GM13976 (cell line): ENCODE measurements around the gene SLC2A8.

Source experiments
- DNase-seq: peaks from one replicate; pipeline ENCODE4 v3.0.0; 2012; ENCODE audit warnings: low spot score
- in situ Hi-C: fragments of 300-500 bp; cut with MboI; formaldehyde crosslinking; loops from one replicate; pipeline ENCODE4 v1.12.0; 2022; ENCODE audit warnings: low sequenced_read_pairs, mixed read lengths, inconsistent platforms; ENCODE audit not compliant: unreplicated experiment
- TF ChIP-seq, protein P1 (sequence below): IDR thresholded peaks from 2 replicates; pipeline ENCODE4 v1.5.1; 2012; ENCODE audit warnings: borderline replicate concordance, mild to moderate bottlenecking; ENCODE audit not compliant: insufficient read depth; ENCODE audit errors: extremely low read depth, missing control alignments, control extremely low read depth

Gene SLC2A8

DNA sequence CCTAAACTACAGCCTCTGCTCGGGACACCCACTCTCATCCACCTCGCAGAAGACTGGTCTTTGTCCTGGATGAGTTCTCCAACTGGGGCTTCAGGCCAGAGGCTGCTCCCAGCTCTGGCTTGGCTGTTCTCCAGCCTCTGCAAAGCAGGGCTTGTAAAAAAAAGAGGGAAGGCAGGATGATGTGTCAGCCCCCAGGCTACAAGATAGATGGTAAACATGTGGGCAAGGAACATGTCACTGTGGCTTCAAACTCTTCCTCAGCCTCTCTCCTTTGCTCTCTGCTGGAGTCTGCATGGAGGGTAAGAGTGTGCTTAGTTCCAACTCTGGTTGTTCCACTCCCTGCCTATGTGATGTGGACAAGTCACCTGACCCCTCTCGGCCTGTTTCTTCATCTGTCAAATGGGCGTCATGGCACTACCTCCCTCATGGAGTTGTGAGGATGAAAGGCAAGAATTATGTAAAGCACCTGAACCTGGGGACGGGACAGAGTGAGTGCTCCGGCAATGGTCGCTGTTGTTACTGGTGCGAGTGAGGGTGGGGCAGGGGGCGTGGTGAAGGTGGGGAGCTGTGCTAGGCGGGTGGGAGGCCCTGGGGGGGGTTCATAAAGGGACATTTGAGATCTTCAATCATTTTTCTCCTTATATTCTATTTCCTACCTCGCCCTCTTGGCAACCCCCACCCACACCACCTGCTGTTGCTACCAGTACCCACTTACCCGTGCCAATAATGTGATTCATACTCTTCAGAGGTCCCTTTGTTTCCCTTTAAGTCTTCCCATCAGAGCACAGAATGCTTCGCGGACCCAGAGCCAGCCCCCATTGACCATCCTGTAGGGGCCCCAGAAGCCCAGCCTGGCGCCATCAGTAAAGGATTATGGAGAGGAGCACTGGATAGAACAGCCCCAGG, 20.4 kb downstream of the SLC2A8 start:
- in situ Hi-C loops = loop anchor here (25.0 kb wide), 1 partner anchor 480 kb away; no protein-coding TSS in a partner anchor
- TF ChIP-seq, protein P1, sequence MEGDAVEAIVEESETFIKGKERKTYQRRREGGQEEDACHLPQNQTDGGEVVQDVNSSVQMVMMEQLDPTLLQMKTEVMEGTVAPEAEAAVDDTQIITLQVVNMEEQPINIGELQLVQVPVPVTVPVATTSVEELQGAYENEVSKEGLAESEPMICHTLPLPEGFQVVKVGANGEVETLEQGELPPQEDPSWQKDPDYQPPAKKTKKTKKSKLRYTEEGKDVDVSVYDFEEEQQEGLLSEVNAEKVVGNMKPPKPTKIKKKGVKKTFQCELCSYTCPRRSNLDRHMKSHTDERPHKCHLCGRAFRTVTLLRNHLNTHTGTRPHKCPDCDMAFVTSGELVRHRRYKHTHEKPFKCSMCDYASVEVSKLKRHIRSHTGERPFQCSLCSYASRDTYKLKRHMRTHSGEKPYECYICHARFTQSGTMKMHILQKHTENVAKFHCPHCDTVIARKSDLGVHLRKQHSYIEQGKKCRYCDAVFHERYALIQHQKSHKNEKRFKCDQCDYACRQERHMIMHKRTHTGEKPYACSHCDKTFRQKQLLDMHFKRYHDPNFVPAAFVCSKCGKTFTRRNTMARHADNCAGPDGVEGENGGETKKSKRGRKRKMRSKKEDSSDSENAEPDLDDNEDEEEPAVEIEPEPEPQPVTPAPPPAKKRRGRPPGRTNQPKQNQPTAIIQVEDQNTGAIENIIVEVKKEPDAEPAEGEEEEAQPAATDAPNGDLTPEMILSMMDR = no peak
- no peak for DNase-seq

DNA sequence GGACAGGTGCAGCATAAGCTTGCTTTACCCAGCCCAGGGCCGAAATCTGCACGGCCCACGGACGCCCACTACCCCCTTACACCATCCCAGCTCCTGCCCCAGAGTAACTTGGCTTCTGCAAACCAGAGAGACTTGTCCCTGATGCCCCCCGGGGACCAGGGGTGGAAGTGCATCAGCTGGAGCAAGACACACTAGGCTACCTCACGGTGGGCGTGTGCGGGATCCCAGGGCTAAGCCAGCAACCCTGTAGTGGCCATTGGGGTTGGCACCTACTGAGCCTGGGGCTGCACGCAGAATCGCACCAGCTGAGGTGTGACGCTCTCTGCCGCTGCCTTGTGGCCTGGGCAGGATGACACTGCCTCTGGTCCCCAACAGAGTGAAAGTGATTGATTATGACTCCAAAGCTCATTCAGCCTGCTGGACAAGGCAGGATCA, 21.1 kb downstream of the SLC2A8 start:
- in situ Hi-C loops = loop anchor here (25.0 kb wide), 1 partner anchor 481 kb away; no protein-coding TSS in a partner anchor
- TF ChIP-seq, protein P1 = no peak
- DNase-seq = peak; percentile 50

DNA sequence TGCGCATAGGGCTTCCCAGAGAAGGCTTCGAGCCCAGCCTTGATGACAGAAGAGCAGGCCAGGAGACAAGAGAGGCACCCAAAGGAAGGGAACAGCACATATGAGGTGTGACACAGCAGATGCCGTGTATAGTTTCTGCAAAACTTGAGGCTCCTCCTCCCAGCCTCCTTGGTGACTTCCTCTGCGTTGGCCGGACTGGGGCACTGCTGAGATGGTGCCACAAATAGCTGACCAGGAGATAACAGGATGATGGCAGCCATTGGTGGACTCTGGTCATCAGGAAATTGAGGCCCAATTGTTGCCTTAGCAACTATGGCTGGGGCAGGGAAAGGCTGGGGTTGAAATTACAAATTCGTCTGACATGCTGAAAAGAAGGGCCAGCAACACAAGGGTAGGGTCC, 22.4 kb downstream of the SLC2A8 start:
- in situ Hi-C loops = loop anchor here (25.0 kb wide), 1 partner anchor 482 kb away; no protein-coding TSS in a partner anchor
- no peak for DNase-seq
- TF ChIP-seq, protein P1 = no peak

DNA sequence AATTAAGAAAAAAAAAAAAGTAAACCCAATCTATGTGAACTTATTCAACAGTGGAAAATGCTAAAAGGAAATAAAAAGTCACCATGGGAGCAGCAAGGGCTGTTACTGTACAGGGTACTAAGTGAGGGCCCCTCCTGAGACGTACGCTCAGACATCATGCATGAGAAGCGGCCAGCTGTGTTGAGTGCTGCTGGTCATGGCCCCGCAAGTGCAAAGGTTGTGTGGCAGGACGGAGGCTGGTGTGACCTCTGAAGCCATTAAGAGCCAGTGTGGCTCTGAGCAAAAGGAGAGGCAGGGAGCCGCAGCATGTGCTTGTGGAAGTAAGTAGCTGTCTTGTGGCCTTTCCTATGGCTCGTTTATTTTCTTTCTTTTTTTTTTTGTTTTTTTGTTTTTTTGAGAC, 24.1 kb downstream of the SLC2A8 start:
- DNase-seq = no peak
- in situ Hi-C loops = loop anchor here (25.0 kb wide), 1 partner anchor 484 kb away; no protein-coding TSS in a partner anchor
- TF ChIP-seq, protein P1 = no peak

DNA sequence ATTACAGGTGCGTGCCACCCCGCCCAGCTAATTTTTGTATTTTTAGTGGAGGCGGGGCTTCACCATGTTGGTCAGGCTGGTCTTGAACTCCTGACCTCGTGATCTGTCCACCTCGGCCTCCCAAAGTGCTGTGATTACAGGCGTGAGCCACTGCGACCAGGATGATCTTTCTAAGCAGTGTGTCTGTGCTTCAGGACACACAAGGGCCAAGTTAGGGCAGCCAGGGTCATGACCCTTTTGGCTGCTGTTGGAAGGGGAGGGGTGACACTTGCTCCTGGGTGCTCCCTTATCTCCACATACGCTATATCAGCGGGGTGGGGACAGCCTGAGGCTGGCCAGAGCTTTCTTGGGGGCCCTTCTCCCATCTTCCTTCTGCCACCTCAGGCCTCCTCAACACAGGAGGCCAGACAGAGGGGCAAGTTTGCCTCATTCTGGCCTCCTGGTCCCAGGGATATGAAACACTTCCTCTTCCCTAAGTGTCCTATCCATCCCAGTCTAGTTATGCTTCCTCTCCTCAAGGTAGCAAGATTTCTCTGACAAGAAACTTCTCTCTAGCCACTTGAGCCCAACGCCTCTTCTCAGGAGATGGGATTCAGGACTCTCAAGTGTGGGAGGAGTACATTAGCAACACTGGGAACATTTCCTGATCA, 25.3 kb downstream of the SLC2A8 start:
- in situ Hi-C loops = loop anchor here (25.0 kb wide), 1 partner anchor 485 kb away; no protein-coding TSS in a partner anchor

DNA sequence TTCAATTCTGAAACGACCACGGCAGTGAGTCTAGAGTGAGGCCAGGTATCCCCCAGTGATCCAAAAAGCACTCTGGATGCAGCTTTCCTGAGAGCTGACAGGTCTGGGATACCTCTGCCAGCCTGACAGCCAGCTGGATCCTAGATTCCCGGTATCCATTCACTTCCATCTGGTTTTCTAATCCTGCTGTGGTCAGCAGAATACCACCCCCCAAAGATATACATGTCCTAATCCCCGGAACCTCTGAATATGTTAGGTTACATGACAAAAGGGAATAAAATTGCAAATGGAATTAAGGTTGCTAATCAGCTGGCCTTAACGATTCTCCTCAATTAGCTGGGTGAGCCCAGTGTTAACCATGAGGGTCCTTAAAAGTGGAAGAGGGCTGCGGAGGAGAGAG, 25.8 kb downstream of the SLC2A8 start:
- no peak for DNase-seq
- in situ Hi-C loops = loop anchor here (25.0 kb wide), 1 partner anchor 485 kb away; no protein-coding TSS in a partner anchor
- TF ChIP-seq, protein P1 = no peak

More for the DNA sequence above, 25.3 kb downstream of the SLC2A8 start:
- TF ChIP-seq, protein P1 = no peak
- no peak for DNase-seq
